IMR-90 (cell line): ENCODE results near the gene LONP1. TPM values are rescaled to one million over a fixed set of nuclear protein-coding genes. Genes with fewer than 3 reads are reported as not detected.

Experiments used
- ATAC-seq: fragments of 200-7000 bp; cut with Tn5 transposase; 2 replicates; pipeline ENCODE4 v1.9.1; 2020; ENCODE audit warnings: low read depth, mild to moderate bottlenecking, moderate library complexity
- BruUV-seq: library from RNA; stranded (reverse); fragments of 400-500 nt; replicated peaks from 2 replicates; lab custom pipeline; 2021; lab: Mats Ljungman, UMichigan
- CTCF ChIA-PET: fragments of 300-600 bp; formaldehyde crosslinking; extraction: SDS; loops from one replicate; lab custom pipeline; 2021; ENCODE audit warnings: antibody characterized with exemption; lab: Yijun Ruan, JAX
- POLR2A ChIA-PET: fragments of 300-600 bp; sonication (Branson Sonifier 250); formaldehyde crosslinking; loops from one replicate; lab custom pipeline; 2022; ENCODE audit warnings: antibody characterized with exemption; ENCODE audit not compliant: unreplicated experiment; lab: Charles Lee
- DNase-seq: peaks from one replicate; pipeline ENCODE4 v3.0.0; 2013
- H2AFZ ChIP-seq: replicated peaks from 2 replicates; pipeline ENCODE3; 2013; ENCODE audit warnings: low read length, mild to moderate bottlenecking; ENCODE audit not compliant: poor library complexity
- H2AK5ac ChIP-seq: 2 replicates; pipeline ENCODE4 v1.6.1; 2013; ENCODE audit warnings: low read depth, low read length, inconsistent platforms
- H2AK9ac ChIP-seq: replicated peaks from 2 replicates; pipeline ENCODE3; 2013; ENCODE audit warnings: mild to moderate bottlenecking, low read depth, low read length, moderate library complexity; ENCODE audit not compliant: poor library complexity
- H2BK120ac ChIP-seq: 2 replicates; pipeline ENCODE4 v1.6.1; 2013; ENCODE audit warnings: low read depth, low read length, inconsistent platforms
- H2BK15ac ChIP-seq: 3 replicates; pipeline ENCODE4 v1.6.1; 2013; ENCODE audit warnings: low read depth, low read length, inconsistent platforms
- H2BK20ac ChIP-seq: 2 replicates; pipeline ENCODE4 v1.6.1; 2013; ENCODE audit warnings: low read depth, mild to moderate bottlenecking, inconsistent platforms, low read length, moderate library complexity
- H2BK5ac ChIP-seq: 2 replicates; pipeline ENCODE4 v1.6.1; 2013; ENCODE audit warnings: mild to moderate bottlenecking, low read depth, low read length, inconsistent platforms; ENCODE audit not compliant: poor library complexity, severe bottlenecking
- H3K14ac ChIP-seq: replicated peaks from 2 replicates; pipeline ENCODE4 v1.6.1; 2013; ENCODE audit warnings: low read depth, low read length, inconsistent platforms
- H3K18ac ChIP-seq: 2 replicates; pipeline ENCODE4 v1.6.1; 2013; ENCODE audit warnings: low read depth, low read length, control low read depth
- H3K23ac ChIP-seq: 2 replicates; pipeline ENCODE4 v1.6.1; 2013; ENCODE audit warnings: low read depth, low read length, inconsistent platforms
- H3K27ac ChIP-seq: 2 replicates; pipeline ENCODE4 v1.5.1; 2013; ENCODE audit warnings: mild to moderate bottlenecking, control low read depth, low read length; ENCODE audit not compliant: insufficient read depth
- H3K27me3 ChIP-seq: 2 replicates; pipeline ENCODE4 v1.6.1; 2013; ENCODE audit warnings: low read length; ENCODE audit not compliant: control insufficient read depth, insufficient read depth
- H3K36me3 ChIP-seq: 2 replicates; pipeline ENCODE4 v1.6.1; 2013; ENCODE audit warnings: low read length, mixed read lengths; ENCODE audit not compliant: control insufficient read depth, insufficient read depth
- H3K4ac ChIP-seq: 2 replicates; pipeline ENCODE4 v1.6.1; 2013; ENCODE audit warnings: low read depth, low read length, inconsistent platforms
- H3K4me1 ChIP-seq: 2 replicates; pipeline ENCODE4 v1.6.1; 2013; ENCODE audit warnings: low read length, mixed read lengths; ENCODE audit not compliant: control insufficient read depth, insufficient read depth
- H3K4me2 ChIP-seq: 2 replicates; pipeline ENCODE4 v1.6.1; 2013; ENCODE audit warnings: low read depth, mild to moderate bottlenecking, control low read depth, low read length, moderate library complexity
- H3K4me3 ChIP-seq: 2 replicates; pipeline ENCODE4 v1.5.1; 2013; ENCODE audit warnings: low read depth, mild to moderate bottlenecking, control low read depth, low read length, moderate library complexity; ENCODE audit not compliant: insufficient read depth
- H3K56ac ChIP-seq: 2 replicates; pipeline ENCODE4 v1.6.1; 2013; ENCODE audit warnings: low read length, inconsistent platforms; ENCODE audit not compliant: insufficient read depth; ENCODE audit errors: extremely low read depth
- H3K79me1 ChIP-seq, 2 experiments: 2 replicates each; pipeline ENCODE4 v1.6.1; 2013; ENCODE audit warnings: low read length in 2 of 2, inconsistent platforms in 1 of 2, low read depth in 1 of 2
- H3K9ac ChIP-seq: 2 replicates; pipeline ENCODE4 v1.6.1; 2013; ENCODE audit warnings: low read depth, low read length, control low read depth
- H3K9me1 ChIP-seq: 2 replicates; pipeline ENCODE4 v1.6.1; 2013; ENCODE audit warnings: low read length, inconsistent platforms; ENCODE audit not compliant: insufficient read depth
- H3K9me3 ChIP-seq: 2 replicates; pipeline ENCODE4 v1.6.1; 2013; ENCODE audit warnings: low read length; ENCODE audit not compliant: control insufficient read depth, insufficient read depth
- H4K20me1 ChIP-seq: 2 replicates; pipeline ENCODE4 v1.6.1; 2013; ENCODE audit warnings: low read length, inconsistent platforms; ENCODE audit not compliant: insufficient read depth
- H4K5ac ChIP-seq: 2 replicates; pipeline ENCODE4 v1.6.1; 2013; ENCODE audit warnings: mild to moderate bottlenecking, low read depth, low read length, control low read depth
- H4K8ac ChIP-seq, 2 experiments: 2 replicates each; pipeline ENCODE4 v1.6.1; 2013; ENCODE audit warnings: low read depth in 2 of 2, low read length in 2 of 2, control low read depth in 1 of 2, inconsistent platforms in 1 of 2
- H4K91ac ChIP-seq: 2 replicates; pipeline ENCODE4 v1.6.1; 2013; ENCODE audit warnings: low read depth, low read length, inconsistent platforms; ENCODE audit not compliant: insufficient read depth
- BHLHE40 ChIP-seq: fragments of 150-350 bp; IDR thresholded peaks from 2 replicates; pipeline ENCODE4 v1.6.1; 2016; ENCODE audit warnings: mild to moderate bottlenecking, low read depth, low read length
- CTCF ChIP-seq: conservative IDR thresholded peaks from 2 replicates; pipeline ENCODE4 v1.5.1; 2012; ENCODE audit warnings: mild to moderate bottlenecking, low read depth, low read length, improper control_type of control experiment
- FOS ChIP-seq: fragments of 150-350 bp; IDR thresholded peaks from 2 replicates; pipeline ENCODE4 v1.6.1; 2016; ENCODE audit warnings: low read depth, low read length
- MAFK ChIP-seq: IDR thresholded peaks from 2 replicates; pipeline ENCODE4 v1.6.1; 2012; ENCODE audit warnings: low read depth, low read length, improper control_type of control experiment
- MAZ ChIP-seq: IDR thresholded peaks from 2 replicates; pipeline ENCODE4 v1.6.1; 2012; ENCODE audit warnings: low read depth, mild to moderate bottlenecking, low read length, improper control_type of control experiment, moderate library complexity, borderline replicate concordance
- MXI1 ChIP-seq: IDR thresholded peaks from 2 replicates; pipeline ENCODE4 v1.6.1; 2012; ENCODE audit warnings: low read depth, mild to moderate bottlenecking, low read length, moderate library complexity, borderline replicate concordance
- NFE2L2 ChIP-seq: fragments of 150-350 bp; IDR thresholded peaks from 2 replicates; pipeline ENCODE4 v1.6.1; 2016; ENCODE audit warnings: low read depth, mild to moderate bottlenecking, low read length
- RAD21 ChIP-seq: IDR thresholded peaks from 2 replicates; pipeline ENCODE4 v1.6.1; 2012; ENCODE audit warnings: low read length, improper control_type of control experiment
- RCOR1 ChIP-seq: IDR thresholded peaks from 2 replicates; pipeline ENCODE4 v1.6.1; 2012; ENCODE audit warnings: mild to moderate bottlenecking, low read length, improper control_type of control experiment; ENCODE audit not compliant: insufficient replicate concordance
- USF2 ChIP-seq: fragments of 150-350 bp; IDR thresholded peaks from 2 replicates; pipeline ENCODE4 v1.6.1; 2017; ENCODE audit warnings: mild to moderate bottlenecking, antibody characterized with exemption, low read length, low read depth
- WGBS, 2 experiments: methylation state at CpG; one replicate each; pipeline versions ENCODE4 v1.1.5 to v1.1.7; 2013; ENCODE audit warnings: missing lambda C conversion rate in 2 of 2; ENCODE audit not compliant: insufficient read length in 1 of 2; ENCODE audit errors: extremely low coverage in 2 of 2; 5-methylcytosine and 5-hydroxymethylcytosine counted together
- dilution Hi-C: fragments of 300-500 bp; cut with HindIII; formaldehyde crosslinking; loops from one replicate; pipeline ENCODE4 v1.14.3; 2018; ENCODE audit warnings: low sequenced_read_pairs; ENCODE audit not compliant: unreplicated experiment
- in situ Hi-C: fragments of 300-500 bp; cut with MboI; formaldehyde crosslinking; loops from 3 replicates; pipeline ENCODE4 v1.14.3; 2019; ENCODE audit warnings: low sequenced_read_pairs, inconsistent platforms, mixed read lengths
- intact Hi-C: fragments of 100-400 bp; cut with micrococcal nuclease; formaldehyde crosslinking; loops from 2 replicates; pipeline ENCODE4 v1.10.0; 2022
- polyA plus RNA-seq, 3 experiments: library from polyadenylated mRNA; depleted of rRNA; stranded (reverse); fragments of >200 nt; gene quantifications; 2 replicates each; pipeline ENCODE4 v1.2.3, GENCODE V29; 2012; ENCODE audit warnings: low replicate concordance in 1 of 3
- total RNA-seq: library from RNA; depleted of rRNA; stranded (reverse); fragments of >200 nt; gene quantifications from 2 replicates; pipeline ENCODE4 v1.2.3, GENCODE V29; 2012

LONP1 gene
- total and polyA plus RNA-seq, 2 of the 4 experiments (the other 2 are of a cell fraction): 64.2 to 93.2 TPM

- Histone ChIP-seq H3K4me1 (0 out of 2 replicates have a peak, but pooled peaks cover 2% of the 10 kb centered on the region), H3K4me3 (no peak overlapping the region), H2AK5ac (no peak overlapping the region), H3K27ac (no peak overlapping the region), H3K9me3 (no peaks in the 10 kb centered on the region), H3K36me3 (peaks cover 71% of the 10 kb centered on the region), H3K27me3 (no peaks in the 10 kb centered on the region), H4K91ac (no peak overlapping the region), H2BK120ac (no peak overlapping the region), H3K79me1 (peaks cover 6 to 43% of the 10 kb centered on the region in 2 experiments), H2BK5ac (no peak overlapping the region), H4K5ac (no peak overlapping the region), H3K4ac (no peak overlapping the region), H4K8ac (no peak overlapping the region), H3K4me2 (no peak overlapping the region), H2BK15ac (no peak overlapping the region), H3K9ac (no peak overlapping the region), H2AFZ (no peak overlapping the region), H2BK20ac (no peak overlapping the region), H3K14ac (no peak overlapping the region), H3K23ac (no peak overlapping the region), H4K20me1 (peaks cover 29% of the 10 kb centered on the region), H3K56ac (no peak overlapping the region), H2AK9ac (no peak overlapping the region), H3K9me1 (0 out of 2 replicates have a peak, but pooled peaks cover 6% of the 10 kb centered on the region), H3K18ac (no peak overlapping the region)
- dilution Hi-C loops: no loop called here
- CTCF ChIA-PET: interaction anchor here (1.0 kb wide), 1 partner anchor 14 kb away, joined by 3 read pairs; the partner anchor contains the start of gene CATSPERD
- ATAC-seq (no peak), DNase-seq (no peak)
- TF ChIP-seq CTCF (no peak), MXI1 (no peak), MAZ (no peak), FOS (no peak), MAFK (no peak), RAD21 (no peak), RCOR1 (no peak), NFE2L2 (no peak), USF2 (no peak), BHLHE40 (no peak)
- BruUV-seq: no TSS peak
- in situ Hi-C loops: no loop called here
- POLR2A ChIA-PET: no interaction called here
- intact Hi-C loops: no loop called here
- WGBS, 2 experiments: 95% methylated on average over 20 of the region's 35 CpGs; no CpG with 5 or more reads in 1 of the 2 experiments
Observed at GRCh38 chr19:5706876-5707573, 12.9 kb downstream of the LONP1 start.
